Activated CD4-positive, alpha-beta memory T cell treated with anti-CD3 and anti-CD28 coated beads, Interleukin-2, amount 10 ng/mL, durations not matched to agents 7 days and 5 days (primary cell): ENCODE data around the gene ZNF524. TPM values are rescaled to one million over a fixed set of nuclear protein-coding genes. Genes with fewer than 3 reads are reported as not detected.
A peak's percentile ranks its signal among the peaks of the same experiment; 100 is the strongest.

ENCODE experiments used
- CTCF ChIA-PET: fragments of 350-600 bp; sonication (Branson Sonifier 250); formaldehyde crosslinking; loops from one replicate; lab custom pipeline; 2021; ENCODE audit warnings: antibody characterized with exemption, inconsistent platforms; lab: Charles Lee
- POLR2A ChIA-PET: fragments of 350-600 bp; sonication (Branson Sonifier 250); formaldehyde crosslinking; loops from one replicate; lab custom pipeline; 2021; ENCODE audit warnings: antibody characterized with exemption; lab: Charles Lee
- DNase-seq: peaks from one replicate; pipeline ENCODE4 v3.0.0-alpha.2; 2020
- H3K27ac Mint-ChIP-seq: one replicate; pipeline ENCODE4 v1.8.0; 2021; ENCODE audit warnings: mild to moderate bottlenecking, mixed read lengths
- H3K27me3 Mint-ChIP-seq: one replicate; pipeline ENCODE4 v1.8.0; 2021; ENCODE audit warnings: mixed read lengths
- H3K36me3 Mint-ChIP-seq: one replicate; pipeline ENCODE4 v1.8.0; 2021; ENCODE audit warnings: low read depth, mixed read lengths
- H3K4me1 Mint-ChIP-seq: one replicate; pipeline ENCODE4 v1.8.0; 2021; ENCODE audit warnings: mixed read lengths
- H3K4me3 Mint-ChIP-seq: one replicate; pipeline ENCODE4 v1.8.0; 2021; ENCODE audit warnings: mild to moderate bottlenecking, mixed read lengths
- H3K9me3 Mint-ChIP-seq: one replicate; pipeline ENCODE4 v1.8.0; 2021; ENCODE audit warnings: mixed read lengths
- total RNA-seq, 2 experiments: library from RNA; stranded (reverse); gene quantifications; one replicate each; pipeline ENCODE4 v1.2.3, GENCODE V29; 2021

Gene ZNF524
- total RNA-seq, 2 experiments from 2014 or later, result 35.4 to 37.3 TPM

DNA sequence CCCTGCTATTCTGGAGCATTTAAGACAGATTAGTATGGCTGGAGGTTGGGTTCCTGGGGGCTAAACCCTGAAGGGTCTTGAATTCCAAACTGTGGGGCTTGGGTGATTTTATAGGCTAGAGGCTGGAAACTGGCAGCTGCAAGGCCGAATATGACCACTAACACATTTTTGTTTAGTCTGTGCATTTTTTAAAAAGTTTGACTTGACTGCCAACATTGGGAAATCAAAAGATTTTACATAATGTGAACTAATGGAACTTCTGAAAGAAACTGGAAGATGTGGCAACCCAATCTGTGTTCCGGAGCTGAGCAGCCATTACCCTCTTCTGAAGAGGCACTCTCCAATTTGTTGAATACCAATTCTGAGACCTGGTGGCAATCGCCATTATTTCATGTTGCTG lies 19.2 kb downstream of the ZNF524 start:
- DNase-seq, result no peak
- Mint-ChIP-seq H3K9me3 (no peaks in the 10 kb centered on the region), H3K27ac (no peak overlapping the region), H3K27me3 (no peaks in the 10 kb centered on the region), H3K4me1 (peaks cover 22% of the 10 kb centered on the region), H3K4me3 (no peak overlapping the region), H3K36me3 (peaks cover 34% of the 10 kb centered on the region)
- CTCF ChIA-PET, result interaction anchor here (0.6 to 2.2 kb wide), 4 partner anchors 12 to 152 kb away, joined by 3 to 9 read pairs (median 4); partner anchors contain the start of gene ZNF865
- POLR2A ChIA-PET, result interaction anchor here (0.7 kb wide), 1 partner anchor 13 kb away, joined by 3 read pairs; no protein-coding TSS in a partner anchor

DNA sequence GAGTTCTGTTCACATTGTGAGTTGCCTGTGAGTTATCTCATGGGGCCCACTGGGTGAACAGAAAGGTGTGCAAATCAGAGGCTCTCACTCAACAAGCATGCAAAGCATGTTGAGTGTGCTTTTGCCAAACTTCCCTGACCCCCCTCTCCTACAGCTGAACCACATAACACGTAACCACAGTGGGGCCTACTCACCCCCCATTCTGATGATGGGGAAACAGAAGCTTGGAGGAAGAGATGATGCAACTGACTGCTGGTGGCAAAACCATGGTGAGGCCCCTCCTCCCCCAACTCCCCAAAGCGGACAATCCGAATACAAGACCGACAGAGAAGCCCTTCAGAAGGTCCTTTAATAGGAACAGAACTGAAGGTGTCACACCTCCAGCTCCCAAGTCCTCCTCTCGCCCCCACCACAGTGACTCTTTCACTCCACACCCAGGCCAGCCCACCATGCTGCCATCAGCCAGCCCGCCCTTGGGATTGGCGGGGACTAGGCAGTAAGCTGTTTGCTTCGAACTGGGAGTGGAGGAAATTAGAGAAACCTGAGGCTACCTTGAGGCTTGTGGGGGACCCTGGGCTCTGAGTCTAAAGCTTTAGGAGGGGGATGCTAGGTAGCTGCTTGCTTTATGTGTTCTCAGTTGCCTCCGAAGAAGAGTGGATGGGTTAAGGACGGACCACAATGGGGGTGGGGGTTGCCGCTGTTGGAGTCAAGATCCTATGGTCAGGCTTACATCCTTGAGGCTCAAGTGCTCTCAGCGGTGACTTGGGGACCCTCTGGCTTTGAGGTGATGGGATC lies 20.5 kb downstream of the ZNF524 start:
- DNase-seq, result no peak
- no peaks in the 10 kb centered on the region for H3K9me3 Mint-ChIP-seq
- peaks cover 31% of the 10 kb centered on the region for H3K4me1 Mint-ChIP-seq
- ChIA-PET POLR2A (interaction anchor here (1.2 to 1.3 kb wide), 2 partner anchors 9 to 15 kb away, joined by 3 read pairs; partner anchors contain the start of gene ZNF865), CTCF (interaction anchor here (1.1 to 2.2 kb wide), 3 partner anchors 12 to 153 kb away, joined by 3 to 9 read pairs (median 5); partner anchors contain the start of gene ZNF865)
- H3K27me3 Mint-ChIP-seq, result no peaks in the 10 kb centered on the region
- peaks cover 33% of the 10 kb centered on the region for H3K36me3 Mint-ChIP-seq
- H3K4me3 Mint-ChIP-seq, result no peak overlapping the region
- no peak overlapping the region for H3K27ac Mint-ChIP-seq

DNA sequence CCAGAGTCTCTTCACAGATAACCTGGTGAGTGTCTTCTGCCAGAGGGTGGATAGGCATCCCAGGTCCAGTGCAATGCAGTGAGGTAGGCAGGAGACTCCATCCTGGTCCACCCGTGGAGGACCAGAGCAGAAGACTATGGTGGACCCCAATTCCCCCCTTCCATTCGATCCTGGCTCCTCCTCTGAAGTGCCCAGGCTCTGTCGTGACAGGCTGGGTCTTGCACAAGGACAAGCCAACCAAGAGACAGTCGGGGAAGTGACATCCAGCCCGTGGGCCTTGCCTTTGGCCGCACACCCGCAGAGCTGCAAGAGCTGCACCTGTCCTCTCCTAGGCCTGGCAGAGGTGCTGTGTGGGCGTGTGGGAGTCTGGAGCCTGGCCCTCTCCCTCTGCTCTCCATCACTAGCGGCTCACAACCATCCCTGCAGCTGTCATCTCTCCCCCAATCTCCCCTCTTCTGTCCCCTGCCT lies 21.2 kb downstream of the ZNF524 start:
- CTCF ChIA-PET, result interaction anchor here (1.8 to 2.2 kb wide), 2 partner anchors 12 to 15 kb away, joined by 5 to 9 read pairs; partner anchors contain the start of gene ZNF865
- Mint-ChIP-seq H3K27ac (no peak overlapping the region), H3K4me1 (peaks cover 35% of the 10 kb centered on the region), H3K36me3 (peaks cover 33% of the 10 kb centered on the region), H3K9me3 (no peaks in the 10 kb centered on the region), H3K4me3 (no peak overlapping the region), H3K27me3 (no peaks in the 10 kb centered on the region)
- POLR2A ChIA-PET, result interaction anchor here (1.3 to 1.8 kb wide), 2 partner anchors 16 to 22 kb away, joined by 3 to 5 read pairs; partner anchors contain the start of genes FIZ1 and ZNF865
- no peak for DNase-seq

GRCh38 chr19:55621673-55622231 lies 21.7 kb downstream of the ZNF524 start:
- H3K27me3 Mint-ChIP-seq, result peaks cover under 1% of the 10 kb centered on the region
- ChIA-PET POLR2A (interaction anchor here (1.3 to 1.8 kb wide), 2 partner anchors 16 to 22 kb away, joined by 3 to 5 read pairs; partner anchors contain the start of genes FIZ1 and ZNF865), CTCF (interaction anchor here (1.8 kb wide), 1 partner anchor 11 kb away, joined by 5 read pairs; no protein-coding TSS in a partner anchor)
- no peaks in the 10 kb centered on the region for H3K9me3 Mint-ChIP-seq
- no peak for DNase-seq
- H3K27ac Mint-ChIP-seq, result no peak overlapping the region
- peaks cover 40% of the 10 kb centered on the region for H3K4me1 Mint-ChIP-seq
- peaks cover 29% of the 10 kb centered on the region for H3K36me3 Mint-ChIP-seq
- H3K4me3 Mint-ChIP-seq, result no peak overlapping the region

DNA sequence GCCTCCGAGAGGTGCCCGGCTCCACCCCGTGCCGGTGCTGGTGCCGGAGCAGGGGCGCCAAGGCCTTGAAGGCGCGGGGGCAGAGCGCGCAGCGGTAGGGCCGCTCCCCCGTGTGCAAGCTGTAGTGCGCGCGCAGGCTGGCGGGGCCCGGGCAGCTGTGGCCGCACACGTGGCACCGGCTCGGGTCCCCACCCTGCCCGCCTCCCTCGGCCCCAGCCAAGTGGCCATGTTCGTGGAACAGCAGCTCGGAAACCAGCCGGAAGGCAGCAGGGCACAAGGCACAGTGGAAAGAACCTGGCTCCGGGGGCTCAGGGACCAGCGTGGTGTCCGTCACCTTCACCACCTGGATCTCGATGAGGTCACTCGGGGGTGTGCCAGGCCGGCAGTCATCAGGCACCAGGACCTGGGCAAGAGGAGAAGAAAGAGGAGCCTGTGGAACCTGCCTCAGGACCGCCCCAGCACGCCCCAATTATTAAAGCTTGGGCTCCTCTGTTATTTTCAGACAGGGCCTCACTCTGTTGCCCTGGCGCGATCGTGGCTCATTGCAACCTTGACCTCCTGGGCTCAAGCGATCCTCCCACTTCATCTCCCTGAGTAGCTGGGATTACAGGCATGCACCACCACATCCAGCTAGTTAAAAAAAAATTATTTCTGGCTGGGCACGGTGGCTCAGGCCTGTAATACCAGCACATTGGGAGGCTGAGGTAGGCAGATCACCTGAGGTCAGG lies 22.3 kb downstream of the ZNF524 start:
- DNase-seq, result no peak
- no peaks in the 10 kb centered on the region for H3K9me3 Mint-ChIP-seq
- no peak overlapping the region for H3K27ac Mint-ChIP-seq
- H3K4me3 Mint-ChIP-seq, result no peak overlapping the region
- H3K4me1 Mint-ChIP-seq, result peaks cover 47% of the 10 kb centered on the region
- peaks cover 25% of the 10 kb centered on the region for H3K36me3 Mint-ChIP-seq
- ChIA-PET POLR2A (interaction anchor here (1.8 to 5.7 kb wide), 2 partner anchors 17 to 23 kb away, joined by 5 to 53 read pairs; partner anchors contain the start of genes FIZ1 and ZNF865), CTCF (interaction anchor here (1.4 to 5.6 kb wide), 3 partner anchors 10 to 118 kb away, joined by 5 to 56 read pairs (median 5); partner anchors contain the start of gene ZNF865)
- H3K27me3 Mint-ChIP-seq, result peaks cover 3% of the 10 kb centered on the region

GRCh38 chr19:55623130-55623529 lies 23.0 kb downstream of the ZNF524 start:
- POLR2A ChIA-PET, result interaction anchor here (1.8 to 5.7 kb wide), 3 partner anchors 18 to 24 kb away, joined by 5 to 53 read pairs (median 49); partner anchors contain the start of genes FIZ1, ZNF524 and ZNF865

GRCh38 chr19:55623561-55623960 lies 23.5 kb downstream of the ZNF524 start:
- H3K9me3 Mint-ChIP-seq, result no peaks in the 10 kb centered on the region
- H3K4me3 Mint-ChIP-seq, result no peak overlapping the region
- H3K27me3 Mint-ChIP-seq, result peaks cover 7% of the 10 kb centered on the region
- no peak overlapping the region for H3K27ac Mint-ChIP-seq
- ChIA-PET POLR2A (interaction anchor here (1.7 to 5.7 kb wide), 5 partner anchors 10 to 216 kb away, joined by 9 to 53 read pairs (median 16); partner anchors contain the start of genes FIZ1, U2AF2, UBE2S and ZNF524), CTCF (interaction anchor here (1.4 to 5.6 kb wide), 5 partner anchors 10 to 119 kb away, joined by 5 to 56 read pairs (median 8); partner anchors contain the start of genes U2AF2 and ZNF865)
- H3K36me3 Mint-ChIP-seq, result peaks cover 19% of the 10 kb centered on the region
- no peak for DNase-seq
- H3K4me1 Mint-ChIP-seq, result peaks cover 52% of the 10 kb centered on the region

More at GRCh38 chr19:55623130-55623529, 23.0 kb downstream of the ZNF524 start:
- Mint-ChIP-seq H3K4me1 (peaks cover 52% of the 10 kb centered on the region), H3K27me3 (peaks cover 6% of the 10 kb centered on the region), H3K4me3 (no peak overlapping the region), H3K36me3 (peaks cover 21% of the 10 kb centered on the region), H3K27ac (no peak overlapping the region), H3K9me3 (no peaks in the 10 kb centered on the region)
- no peak for DNase-seq
- CTCF ChIA-PET, result interaction anchor here (1.4 to 5.6 kb wide), 4 partner anchors 11 to 119 kb away, joined by 5 to 56 read pairs (median 19); partner anchors contain the start of gene ZNF865

GRCh38 chr19:55624109-55625003 lies 24.3 kb downstream of the ZNF524 start, which contains the start of gene ZNF784:
Gene ZNF784 (minus strand): TSS chr19:55624566. CDS start chr19:55624561, 5 bp downstream.
- Mint-ChIP-seq H3K27me3 (peaks cover 7% of the 10 kb centered on the region), H3K4me1 (peaks cover 50% of the 10 kb centered on the region), H3K36me3 (peaks cover 17% of the 10 kb centered on the region), H3K9me3 (no peaks in the 10 kb centered on the region), H3K27ac (peak within 1 kb of the TSS; percentile 93), H3K4me3 (peak within 1 kb of the TSS; percentile 78)
- POLR2A ChIA-PET, result interaction anchor here (0.7 to 5.7 kb wide), 13 partner anchors 10 to 365 kb away, joined by 3 to 53 read pairs (median 6); partner anchors contain the start of genes CCDC106, FIZ1, KMT5C and PPP6R1
- peak; percentile 94 for DNase-seq
- CTCF ChIA-PET, result interaction anchor here (0.9 to 5.6 kb wide), 8 partner anchors 9 to 120 kb away, joined by 3 to 56 read pairs (median 13); partner anchors contain the start of genes FIZ1, U2AF2, ZNF524 and ZNF865

DNA sequence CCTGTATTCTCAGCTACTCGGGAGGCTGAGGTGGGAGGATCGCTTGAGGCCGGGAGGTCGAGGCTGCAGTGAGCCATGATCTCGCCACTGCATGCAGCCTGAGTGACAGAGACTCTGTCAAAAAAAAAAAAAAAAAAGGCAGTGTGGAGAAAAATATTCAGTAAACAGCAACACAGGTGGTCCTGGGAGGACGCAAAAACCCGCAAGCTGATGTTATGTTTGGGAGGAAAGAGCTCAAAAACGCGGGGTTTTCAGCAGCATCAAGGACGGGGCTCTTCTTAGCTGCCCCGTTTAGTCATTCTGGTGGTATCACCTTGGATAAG lies 24.9 kb downstream of the ZNF524 start:
- Mint-ChIP-seq H3K36me3 (peaks cover 12% of the 10 kb centered on the region), H3K27me3 (peaks cover 7% of the 10 kb centered on the region), H3K9me3 (no peaks in the 10 kb centered on the region), H3K4me1 (peaks cover 48% of the 10 kb centered on the region), H3K27ac (peak overlapping the region; percentile 93), H3K4me3 (peak overlapping the region; percentile 78)
- POLR2A ChIA-PET, result interaction anchor here (0.7 to 5.7 kb wide), 12 partner anchors 9 to 366 kb away, joined by 3 to 53 read pairs (median 8); partner anchors contain the start of genes FIZ1, KMT5C, PPP6R1 and U2AF2
- CTCF ChIA-PET, result interaction anchor here (0.9 to 5.6 kb wide), 10 partner anchors 9 to 332 kb away, joined by 3 to 56 read pairs (median 12); partner anchors contain the start of genes FIZ1, U2AF2, ZNF524 and ZNF865
- no peak for DNase-seq

DNA sequence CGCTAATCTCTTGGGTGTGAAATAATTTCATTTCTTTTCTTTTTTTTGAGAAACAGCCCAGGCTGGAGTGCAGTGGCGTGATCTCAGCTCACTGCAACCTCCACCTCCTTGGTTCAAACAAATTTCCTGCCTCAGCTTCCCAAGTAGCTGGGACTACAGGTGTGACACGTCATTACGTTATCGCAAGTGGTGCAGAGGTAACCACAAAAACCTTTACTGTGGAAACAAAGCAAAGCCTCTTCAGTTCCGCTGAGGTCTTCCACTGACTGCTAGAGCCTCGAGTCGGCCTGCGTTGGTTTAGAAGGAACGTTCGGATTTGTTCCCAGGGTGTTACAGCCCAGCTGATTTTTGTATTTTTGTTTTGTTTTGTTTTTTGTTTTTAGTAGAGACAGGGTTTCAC lies 26.3 kb downstream of the ZNF524 start:
- H3K4me1 Mint-ChIP-seq, result peaks cover 41% of the 10 kb centered on the region
- H3K9me3 Mint-ChIP-seq, result no peaks in the 10 kb centered on the region
- DNase-seq, result peak; percentile 78
- ChIA-PET CTCF (interaction anchor here (0.5 to 5.6 kb wide), 14 partner anchors 7 to 485 kb away, joined by 3 to 56 read pairs (median 8); partner anchors contain the start of genes FIZ1, ZNF524 and ZNF865), POLR2A (interaction anchor here (1.0 to 5.7 kb wide), 11 partner anchors 8 to 372 kb away, joined by 3 to 53 read pairs (median 8); partner anchors contain the start of genes FIZ1, PPP6R1, U2AF2 and UBE2S)
- H3K27ac Mint-ChIP-seq, result peak overlapping the region; percentile 86
- peaks cover 3% of the 10 kb centered on the region for H3K36me3 Mint-ChIP-seq
- H3K27me3 Mint-ChIP-seq, result peaks cover 7% of the 10 kb centered on the region
- H3K4me3 Mint-ChIP-seq, result peak overlapping the region; percentile 60
